Mesothelial cell of epicardium (in vitro differentiated cells): ENCODE results near the gene TMEM143. TPM values are rescaled to one million over a fixed set of nuclear protein-coding genes. Genes with fewer than 3 reads are reported as not detected.

Source experiments
- DNase-seq, 2 experiments: peaks; one replicate each; pipeline ENCODE4 v3.0.0; 2021; ENCODE audit warnings: low spot score in 2 of 2; ENCODE audit not compliant: unreplicated experiment in 2 of 2
- H3K27ac Mint-ChIP-seq: 2 replicates; pipeline ENCODE4 v1.8.0; 2021; ENCODE audit warnings: mixed read lengths
- H3K27me3 Mint-ChIP-seq: 2 replicates; pipeline ENCODE4 v1.8.0; 2021; ENCODE audit warnings: low read depth, mixed read lengths
- H3K36me3 Mint-ChIP-seq: 2 replicates; pipeline ENCODE4 v1.8.0; 2021; ENCODE audit warnings: mixed read lengths
- H3K4me1 Mint-ChIP-seq: 2 replicates; pipeline ENCODE4 v1.8.0; 2021; ENCODE audit warnings: mixed read lengths
- H3K4me3 Mint-ChIP-seq: 2 replicates; pipeline ENCODE4 v1.8.0; 2021; ENCODE audit warnings: mild to moderate bottlenecking, moderate library complexity, mixed read lengths
- H3K9me3 Mint-ChIP-seq: 2 replicates; pipeline ENCODE4 v1.8.0; 2021; ENCODE audit warnings: mixed read lengths
- CTCF ChIP-seq: fragments of 200-600 bp; sonication (generic); IDR thresholded peaks from one replicate; pipeline ENCODE4 v1.5.0; 2021; ENCODE audit warnings: antibody characterized with exemption; ENCODE audit not compliant: unreplicated experiment
- total RNA-seq: library from RNA; stranded (reverse); gene quantifications from 3 replicates; pipeline ENCODE4 v1.2.1, GENCODE V29; 2021

Gene TMEM143
- total RNA-seq, 1 donor from 2014 or later = 11.7 TPM

DNA sequence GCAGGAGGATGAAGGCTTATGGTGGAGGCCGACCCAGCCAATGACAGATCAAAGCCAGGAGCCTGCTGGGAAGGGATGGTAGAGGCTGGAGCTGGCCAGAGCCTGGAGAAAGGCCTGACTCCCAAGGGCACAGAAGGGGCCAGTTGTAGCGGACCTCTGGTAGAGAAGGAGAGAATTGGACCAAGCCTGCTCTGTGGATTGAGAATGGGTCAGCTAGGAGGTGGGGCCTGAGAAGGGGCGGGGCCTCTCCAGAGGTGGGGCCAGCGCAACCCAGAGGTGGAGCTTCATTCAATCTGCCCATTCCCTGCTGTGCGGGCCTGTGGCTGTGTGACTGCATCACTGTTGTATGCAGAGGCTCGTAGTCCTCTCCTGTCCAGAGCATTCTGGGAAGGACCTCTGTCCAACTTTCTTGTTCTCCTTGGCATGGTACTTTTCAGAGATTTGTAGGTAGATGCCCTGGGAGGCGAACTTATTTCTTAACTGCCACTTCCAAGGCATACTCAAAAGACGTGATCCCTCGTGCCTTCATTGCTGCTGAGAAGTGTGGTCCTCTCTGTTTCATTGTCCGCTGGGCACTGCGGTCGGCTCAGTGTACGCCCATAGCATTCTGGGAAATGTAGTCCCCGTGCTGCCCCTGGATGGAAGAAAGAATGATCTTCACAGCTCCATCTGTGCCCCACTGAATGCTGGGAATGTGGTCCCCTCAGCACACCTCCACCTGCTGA lies 36.4 kb upstream of the TMEM143 start:
- H3K36me3 Mint-ChIP-seq = no peaks in the 10 kb centered on the region
- H3K27me3 Mint-ChIP-seq = peaks cover 18% of the 10 kb centered on the region
- TF ChIP-seq CTCF = no peak
- peak overlapping the region; percentile 58 for H3K4me3 Mint-ChIP-seq
- DNase-seq = no peak
- peaks cover 34% of the 10 kb centered on the region for H3K4me1 Mint-ChIP-seq
- H3K9me3 Mint-ChIP-seq = no peaks in the 10 kb centered on the region
- H3K27ac Mint-ChIP-seq = peak overlapping the region; percentile 83

GRCh38 chr19:48398375-48399235 lies 34.9 kb upstream of the TMEM143 start:
- no peaks in the 10 kb centered on the region for H3K9me3 Mint-ChIP-seq
- H3K4me3 Mint-ChIP-seq = peak overlapping the region; percentile 56
- no peak for TF ChIP-seq CTCF
- peaks cover 40% of the 10 kb centered on the region for H3K4me1 Mint-ChIP-seq
- no peaks in the 10 kb centered on the region for H3K36me3 Mint-ChIP-seq
- peak; percentile 69 to 79 for DNase-seq
- peak overlapping the region; percentile 88 for H3K27ac Mint-ChIP-seq
- peaks cover 30% of the 10 kb centered on the region for H3K27me3 Mint-ChIP-seq

DNA sequence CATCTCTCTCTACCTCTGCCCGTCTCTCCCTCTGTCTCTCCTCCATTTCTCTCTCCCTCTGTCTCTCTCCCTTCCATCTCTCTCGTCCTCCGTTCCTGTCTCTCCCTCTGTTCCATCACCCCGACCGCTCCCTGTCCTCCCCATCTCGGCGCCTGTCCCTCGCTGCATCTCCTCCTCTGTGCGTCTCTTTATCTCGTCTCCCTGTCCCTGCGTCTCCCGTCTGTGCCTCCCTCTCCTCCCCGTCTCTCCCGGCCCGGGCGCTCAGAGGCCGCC lies 34.3 kb upstream of the TMEM143 start:
- no peaks in the 10 kb centered on the region for H3K9me3 Mint-ChIP-seq
- peaks cover 39% of the 10 kb centered on the region for H3K4me1 Mint-ChIP-seq
- H3K36me3 Mint-ChIP-seq = no peaks in the 10 kb centered on the region
- H3K27me3 Mint-ChIP-seq = peaks cover 30% of the 10 kb centered on the region
- H3K27ac Mint-ChIP-seq = peak overlapping the region; percentile 85
- peak overlapping the region; percentile 80 for H3K4me3 Mint-ChIP-seq
- no peak for TF ChIP-seq CTCF
- DNase-seq = no peak

GRCh38 chr19:48397263-48398101 lies 33.7 kb upstream of the TMEM143 start:
- DNase-seq = no peak
- H3K27ac Mint-ChIP-seq = peak overlapping the region; percentile 85
- peaks cover 34% of the 10 kb centered on the region for H3K27me3 Mint-ChIP-seq

More at GRCh38 chr19:48397263-48398101, 33.7 kb upstream of the TMEM143 start:
- peak overlapping the region; percentile 80 for H3K4me3 Mint-ChIP-seq
- H3K4me1 Mint-ChIP-seq = peaks cover 43% of the 10 kb centered on the region
- no peak for TF ChIP-seq CTCF
- H3K36me3 Mint-ChIP-seq = no peaks in the 10 kb centered on the region
- H3K9me3 Mint-ChIP-seq = no peaks in the 10 kb centered on the region
